Left ventricle myocardium inferior (tissue), 1 donor: ENCODE measurements around the gene AKAP6. TPM values are rescaled to one million over a fixed set of nuclear protein-coding genes. Genes with fewer than 3 reads are reported as not detected.

ENCODE experiments used
- DNase-seq: peaks from one replicate; pipeline ENCODE4 v3.0.0-alpha.2; 2020
- H3K27ac ChIP-seq: fragments of 200-600 bp; replicated peaks from 2 replicates; pipeline ENCODE4 v1.8.0; 2021
- H3K27me3 ChIP-seq: fragments of 200-600 bp; 2 replicates; pipeline ENCODE4 v1.8.0; 2021; ENCODE audit warnings: low read depth
- H3K36me3 ChIP-seq: fragments of 200-600 bp; 2 replicates; pipeline ENCODE4 v1.8.0; 2021
- H3K4me1 ChIP-seq: fragments of 200-600 bp; 2 replicates; pipeline ENCODE4 v1.8.0; 2021
- H3K4me3 ChIP-seq: fragments of 200-600 bp; 2 replicates; pipeline ENCODE4 v1.8.0; 2021; ENCODE audit warnings: mild to moderate bottlenecking, moderate library complexity
- H3K9me3 ChIP-seq: fragments of 200-600 bp; replicated peaks from 2 replicates; pipeline ENCODE4 v1.8.0; 2021
- CTCF ChIP-seq: fragments of 200-600 bp; IDR thresholded peaks from 2 replicates; pipeline ENCODE4 v1.8.0; 2021; ENCODE audit warnings: antibody characterized with exemption, mild to moderate bottlenecking, borderline replicate concordance
- intact Hi-C: fragments of 100-400 bp; cut with micrococcal nuclease; formaldehyde crosslinking; loops from one replicate; pipeline ENCODE4 v1.11.0; 2022
- total RNA-seq: library from RNA; stranded (reverse); fragmentation: NEBNext Ultra II Directional; extraction: Animal tissue kit (Norgen Biotek cat#: 25700); gene quantifications from one replicate; pipeline ENCODE4 v1.2.1, GENCODE V29; 2021
- donor health status: DM: no; HTN: yes; CAD: no; lungs with severe emphysema.

The AKAP6 gene
- total RNA-seq, 1 donor from 2014 or later = 218 TPM

- no peaks in the 10 kb centered on the region for H3K36me3 ChIP-seq
These were observed 202.9 kb downstream of the AKAP6 start for GRCh38 chr14:32531942-32532515.

GRCh38 chr14:32534145-32534544 is 205.0 kb downstream of the AKAP6 start:
- Histone ChIP-seq H3K27ac (peak overlapping the region; percentile 78), H3K4me3 (no peak overlapping the region), H3K4me1 (peaks cover 72% of the 10 kb centered on the region), H3K27me3 (no peaks in the 10 kb centered on the region), H3K36me3 (no peaks in the 10 kb centered on the region), H3K9me3 (no peaks in the 10 kb centered on the region)
- intact Hi-C loops = no loop called here
- DNase-seq = no peak
- TF ChIP-seq CTCF = no peak

More at GRCh38 chr14:32531942-32532515, 202.9 kb downstream of the AKAP6 start:
- H3K4me3 ChIP-seq = no peak overlapping the region
- H3K9me3 ChIP-seq = no peaks in the 10 kb centered on the region
- DNase-seq = no peak
- H3K27ac ChIP-seq = peak overlapping the region; percentile 11
- intact Hi-C loops = no loop called here
- peaks cover 76% of the 10 kb centered on the region for H3K4me1 ChIP-seq
- no peak for TF ChIP-seq CTCF
- H3K27me3 ChIP-seq = no peaks in the 10 kb centered on the region

GRCh38 chr14:32536175-32536574 is 207.1 kb downstream of the AKAP6 start:
- H3K9me3 ChIP-seq = no peaks in the 10 kb centered on the region
- no peak for DNase-seq
- no peak for TF ChIP-seq CTCF
- H3K4me3 ChIP-seq = no peak overlapping the region
- H3K4me1 ChIP-seq = peaks cover 65% of the 10 kb centered on the region
- intact Hi-C loops = no loop called here
- no peaks in the 10 kb centered on the region for H3K36me3 ChIP-seq
- H3K27ac ChIP-seq = peak overlapping the region; percentile 78
- H3K27me3 ChIP-seq = no peaks in the 10 kb centered on the region

GRCh38 chr14:32537166-32537565 is 208.1 kb downstream of the AKAP6 start:
- Histone ChIP-seq H3K36me3 (no peaks in the 10 kb centered on the region), H3K4me1 (peaks cover 61% of the 10 kb centered on the region), H3K9me3 (no peaks in the 10 kb centered on the region), H3K4me3 (no peak overlapping the region), H3K27me3 (no peaks in the 10 kb centered on the region), H3K27ac (peak overlapping the region; percentile 78)
- DNase-seq = no peak
- no peak for TF ChIP-seq CTCF
- intact Hi-C loops = no loop called here

- no peaks in the 10 kb centered on the region for H3K9me3 ChIP-seq
- intact Hi-C loops = no loop called here
- no peak for TF ChIP-seq CTCF
- peaks cover 73% of the 10 kb centered on the region for H3K4me1 ChIP-seq
- H3K27ac ChIP-seq = peak overlapping the region; percentile 22
- DNase-seq = no peak
- H3K4me3 ChIP-seq = no peak overlapping the region
- H3K27me3 ChIP-seq = no peaks in the 10 kb centered on the region
- H3K36me3 ChIP-seq = peaks cover 14% of the 10 kb centered on the region
These were observed 213.4 kb downstream of the AKAP6 start for GRCh38 chr14:32542507-32542906.

GRCh38 chr14:32545095-32545494 is 216.0 kb downstream of the AKAP6 start:
- intact Hi-C loops = no loop called here
- peaks cover 85% of the 10 kb centered on the region for H3K4me1 ChIP-seq
- DNase-seq = no peak
- peak overlapping the region; percentile 48 for H3K27ac ChIP-seq
- H3K9me3 ChIP-seq = no peaks in the 10 kb centered on the region
- no peaks in the 10 kb centered on the region for H3K27me3 ChIP-seq
- no peak overlapping the region for H3K4me3 ChIP-seq
- no peak for TF ChIP-seq CTCF
- peaks cover 18% of the 10 kb centered on the region for H3K36me3 ChIP-seq
